ENCODE results near the gene SLC4A4.

Gene SLC4A4

DNA sequence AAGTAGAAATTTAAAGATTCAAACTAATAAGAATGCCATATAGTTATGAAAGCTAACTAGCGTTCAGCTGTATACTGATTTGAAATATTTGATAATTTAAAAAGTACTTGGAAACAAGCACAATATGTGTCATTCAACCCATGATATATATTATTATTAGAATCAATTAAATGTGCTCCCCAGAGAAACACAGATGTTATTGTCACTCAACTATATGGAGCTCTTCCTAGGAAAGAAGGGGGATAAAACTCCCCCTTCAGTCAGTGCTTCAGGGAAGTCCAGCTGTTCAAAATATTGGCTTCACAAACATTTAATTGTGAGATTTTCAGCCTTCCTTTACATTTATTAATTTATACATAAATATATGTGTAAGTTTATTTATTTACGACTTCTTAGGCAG lies 135.9 kb downstream of the SLC4A4 start:
- no peak for DNase-seq

DNA sequence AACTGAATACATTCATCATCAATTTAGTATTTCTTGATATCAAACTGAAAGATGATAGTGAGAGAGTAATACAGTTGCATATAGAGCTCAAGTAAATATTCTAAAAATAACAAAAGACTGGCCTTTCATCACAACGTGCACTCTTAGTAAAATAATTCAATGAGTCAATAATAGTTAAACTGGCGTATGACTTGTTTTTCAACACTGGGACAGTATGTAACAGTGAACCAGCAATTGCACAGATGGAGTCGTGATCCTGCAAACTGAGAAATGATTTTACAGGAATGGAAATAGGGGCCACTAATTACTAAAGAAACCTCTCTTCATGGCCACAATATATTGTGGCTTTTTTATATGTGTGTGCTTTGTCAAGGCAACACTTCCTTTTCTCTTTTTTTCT lies 137.4 kb downstream of the SLC4A4 start:
- DNase-seq, result no peak

DNA sequence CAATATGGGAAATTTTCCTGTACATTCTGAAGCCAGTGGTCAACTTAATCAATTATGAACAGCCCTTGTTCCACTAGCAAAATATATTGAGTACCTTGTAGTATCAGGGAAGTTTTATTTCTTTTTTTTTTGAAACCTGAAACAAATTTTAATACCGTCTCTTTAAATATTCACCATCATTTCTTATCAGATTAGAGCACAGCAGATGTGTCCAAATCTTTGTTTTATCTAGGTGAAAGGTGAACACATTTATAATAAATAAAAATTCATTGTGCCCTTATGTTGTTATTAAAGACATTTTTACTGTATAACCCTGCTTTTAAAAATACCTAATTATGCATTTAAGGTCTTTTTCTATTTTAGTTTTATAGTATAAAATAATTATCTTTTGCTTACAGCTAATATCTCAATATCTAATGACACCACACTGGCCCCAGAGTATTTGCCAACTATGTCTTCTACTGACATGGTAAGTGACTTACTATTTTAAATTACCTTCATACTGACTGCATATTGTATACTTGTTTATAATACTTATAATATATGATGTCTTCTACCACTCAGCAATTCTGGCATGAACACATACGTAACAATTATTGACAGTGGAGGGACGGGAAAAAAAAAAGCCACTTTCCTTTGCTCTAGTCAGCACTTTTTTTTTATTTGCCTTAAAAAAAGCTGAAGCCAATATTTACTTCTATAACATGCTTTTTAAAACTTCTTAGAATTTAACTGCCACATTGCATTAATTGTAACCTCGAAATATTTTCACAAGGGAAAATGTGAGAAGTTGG lies 147.9 kb downstream of the SLC4A4 start:
- no peak for DNase-seq

DNA sequence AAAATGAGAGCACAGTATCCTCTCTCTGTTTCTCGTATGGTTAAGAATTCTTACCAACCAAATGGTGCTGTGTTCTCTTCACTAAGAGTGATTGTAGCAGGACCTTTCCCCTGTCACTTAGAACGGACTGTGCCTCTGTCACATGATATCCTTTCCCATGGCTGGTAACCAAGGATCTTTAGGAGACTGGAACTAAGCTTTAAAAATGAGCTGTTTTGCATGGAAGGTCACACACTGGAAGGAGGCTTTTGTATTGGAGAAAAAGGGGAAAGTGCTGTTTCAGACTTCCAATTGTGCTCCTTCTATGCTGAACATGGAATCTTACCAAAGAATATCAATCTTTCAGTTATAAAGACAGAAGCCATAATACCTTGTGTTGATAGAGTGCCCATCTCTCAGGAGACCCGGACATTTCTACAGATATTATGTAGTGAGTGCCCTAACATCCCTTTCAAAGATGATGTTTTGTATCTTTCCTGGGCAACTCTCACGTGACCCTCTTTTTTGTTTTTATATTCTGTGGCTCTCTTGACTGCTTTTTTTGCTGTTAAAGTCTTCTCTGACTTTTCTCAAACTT lies 148.6 kb downstream of the SLC4A4 start:
- DNase-seq, result no peak

DNA sequence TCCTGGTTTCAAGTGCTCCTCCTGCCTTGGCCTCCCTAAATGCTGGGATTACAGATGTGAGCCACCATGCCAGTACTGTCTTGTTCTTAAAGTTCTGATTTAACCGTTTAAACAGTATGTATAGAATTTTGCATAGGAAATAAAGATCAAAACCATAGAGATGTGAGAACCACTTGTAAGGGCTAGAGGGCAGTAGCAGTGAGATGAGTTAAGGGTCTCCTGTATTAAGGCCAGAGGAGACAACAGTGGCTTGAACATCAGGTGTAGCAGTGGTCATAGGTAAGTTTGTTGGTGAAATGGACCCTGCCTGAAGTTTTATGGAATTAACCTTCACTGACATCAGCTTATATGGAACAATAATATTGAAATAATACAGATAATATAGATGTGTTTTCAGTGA lies 155.7 kb downstream of the SLC4A4 start:
- DNase-seq, result no peak

DNA sequence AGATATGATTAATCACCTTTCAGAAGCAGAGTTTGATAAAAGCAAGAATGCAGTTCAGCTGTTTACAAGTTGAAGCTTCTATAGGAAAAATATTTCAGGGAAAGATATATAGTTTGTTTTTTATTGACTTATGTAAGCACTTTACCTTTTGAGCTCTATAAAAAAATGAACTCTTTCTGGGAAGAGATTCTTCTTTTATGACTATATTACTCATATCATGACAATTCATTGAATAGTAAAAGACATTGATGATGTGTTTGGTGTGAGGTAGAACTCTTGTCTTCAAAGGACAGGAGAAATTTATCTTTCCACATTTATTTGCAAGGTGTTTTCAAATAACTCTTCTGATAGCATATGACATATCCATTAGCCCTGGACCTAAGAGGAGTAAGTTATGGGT lies 156.6 kb downstream of the SLC4A4 start:
- no peak for DNase-seq

DNA sequence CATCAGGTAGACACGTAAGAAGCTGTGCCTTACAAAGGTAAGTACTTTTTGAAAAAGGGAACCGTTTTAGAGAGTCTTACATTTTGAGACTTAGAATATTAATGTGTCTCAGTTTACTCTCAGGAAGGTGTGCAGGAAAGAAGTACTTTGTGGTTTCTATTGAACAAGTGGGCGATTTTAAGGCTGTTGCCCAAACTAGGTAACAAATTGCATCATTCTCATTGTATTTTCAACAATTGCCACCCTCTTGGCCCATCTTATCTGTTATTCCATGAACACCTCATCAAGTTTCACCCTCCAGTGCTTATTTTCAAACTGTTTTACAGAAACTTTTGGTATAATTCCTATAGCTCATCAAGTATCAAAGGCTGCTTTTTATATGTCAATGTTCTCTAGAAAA lies 158.3 kb downstream of the SLC4A4 start:
- DNase-seq, result no peak

DNA sequence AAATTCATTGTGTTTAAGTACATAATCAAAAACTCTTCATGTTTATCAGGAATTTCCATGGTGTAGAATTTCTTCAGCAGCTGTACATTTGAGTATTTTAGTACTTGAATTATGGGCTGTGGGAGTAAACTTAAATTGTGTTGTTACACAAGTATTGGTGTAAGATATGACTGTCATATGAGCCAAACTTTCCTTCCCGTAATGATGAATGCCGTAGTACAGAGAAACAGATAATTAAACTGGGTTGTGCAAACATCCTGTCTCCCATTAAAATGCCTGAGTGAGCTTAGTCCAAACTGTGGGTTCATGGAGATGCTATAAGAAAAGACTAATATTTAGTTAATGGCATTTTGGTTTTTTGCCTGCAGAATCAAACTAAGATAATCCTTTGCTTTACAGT lies 159.2 kb downstream of the SLC4A4 start:
- peak; percentile 65 for DNase-seq

DNA sequence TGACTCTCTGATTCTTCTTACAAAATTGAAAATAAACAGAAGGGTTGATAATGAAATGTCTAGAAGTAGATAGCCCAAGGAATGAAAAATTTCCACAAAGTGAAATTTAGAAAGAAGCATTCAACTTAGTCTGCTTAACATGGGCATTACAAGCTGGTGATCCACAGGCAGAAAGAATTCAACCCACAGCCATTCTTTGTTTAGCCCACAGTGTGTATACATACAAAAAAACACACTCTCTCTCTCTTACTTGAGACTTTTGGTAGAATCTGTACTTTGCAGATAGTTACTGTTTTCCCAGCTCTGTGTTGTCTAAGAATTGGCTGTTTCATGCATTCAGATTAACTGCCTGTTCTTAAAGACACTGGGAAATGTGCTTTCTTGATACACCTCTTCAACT lies 159.8 kb downstream of the SLC4A4 start:
- DNase-seq, result no peak

DNA sequence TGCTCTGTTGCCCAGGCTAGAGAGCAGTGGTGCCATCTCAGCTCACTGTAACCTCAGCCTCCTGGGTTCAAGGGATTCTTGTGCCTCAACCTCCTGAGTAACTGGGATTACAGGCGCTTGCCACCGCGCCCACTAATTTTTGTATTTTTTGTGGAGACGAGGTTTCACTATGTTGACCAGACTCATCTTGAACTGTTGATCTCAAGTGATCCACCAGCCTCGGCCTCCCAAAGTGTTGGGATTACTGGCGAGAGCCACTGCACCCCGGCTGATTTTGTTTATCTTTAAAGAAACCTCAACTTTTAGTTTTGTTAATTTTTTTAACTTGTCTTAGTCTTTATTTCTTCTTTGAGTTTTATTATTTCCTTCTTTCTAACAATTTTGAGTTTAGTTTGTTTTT lies 163.2 kb downstream of the SLC4A4 start:
- no peak for DNase-seq

DNA sequence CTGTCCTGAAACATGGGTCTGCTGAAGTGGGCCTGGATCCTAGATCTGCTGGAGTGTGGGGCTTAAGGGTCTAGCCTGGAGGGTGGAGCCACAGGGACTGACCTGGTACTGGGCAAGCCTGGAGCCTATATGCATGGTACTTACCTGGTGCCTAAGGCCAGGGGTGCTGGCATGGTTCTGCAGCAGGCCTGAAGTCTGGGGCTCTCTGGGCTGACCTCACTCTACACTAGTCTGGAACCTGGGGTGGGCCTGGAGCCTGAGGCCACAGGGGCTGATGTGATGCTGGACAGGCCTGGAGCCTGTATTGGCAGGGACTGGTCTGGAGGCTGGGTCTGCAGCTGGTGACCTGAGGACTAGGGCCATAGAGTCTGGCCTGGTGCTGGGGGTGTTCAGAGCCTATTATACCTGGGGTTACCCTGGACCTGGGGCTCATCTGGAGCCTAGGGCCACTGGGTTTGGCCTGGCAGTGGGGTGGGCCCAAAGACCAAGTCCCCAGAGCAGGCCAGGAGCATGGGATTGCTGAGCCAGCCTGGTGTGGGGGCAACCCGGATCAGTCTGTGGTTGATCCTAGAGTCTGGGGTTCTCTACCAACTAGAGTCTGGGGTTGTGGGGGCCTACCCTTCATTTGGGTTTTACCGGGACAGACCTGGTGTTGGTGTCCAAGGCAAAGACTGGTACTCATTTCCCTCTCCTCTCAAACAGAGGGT lies 179.6 kb downstream of the SLC4A4 start:
- no peak for DNase-seq

DNA sequence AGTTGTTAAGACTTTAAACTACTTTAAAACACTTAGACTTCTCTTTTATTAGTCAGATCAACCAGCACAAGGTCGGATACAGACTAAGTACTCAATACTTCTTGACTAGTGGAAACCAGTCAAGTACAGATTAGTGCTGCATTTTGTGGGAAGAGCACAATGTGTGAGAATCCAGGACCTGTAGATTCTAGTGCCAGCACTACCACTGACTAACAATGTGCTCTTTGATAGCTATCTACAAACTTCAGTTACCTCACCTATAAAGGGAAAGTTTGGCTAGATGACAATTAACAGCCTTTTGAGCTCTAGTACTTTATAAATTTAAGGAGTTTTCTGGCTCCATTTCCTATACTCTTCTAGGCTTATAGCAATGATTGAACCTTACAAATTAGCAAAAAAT lies 181.5 kb downstream of the SLC4A4 start:
- no peak for DNase-seq

DNA sequence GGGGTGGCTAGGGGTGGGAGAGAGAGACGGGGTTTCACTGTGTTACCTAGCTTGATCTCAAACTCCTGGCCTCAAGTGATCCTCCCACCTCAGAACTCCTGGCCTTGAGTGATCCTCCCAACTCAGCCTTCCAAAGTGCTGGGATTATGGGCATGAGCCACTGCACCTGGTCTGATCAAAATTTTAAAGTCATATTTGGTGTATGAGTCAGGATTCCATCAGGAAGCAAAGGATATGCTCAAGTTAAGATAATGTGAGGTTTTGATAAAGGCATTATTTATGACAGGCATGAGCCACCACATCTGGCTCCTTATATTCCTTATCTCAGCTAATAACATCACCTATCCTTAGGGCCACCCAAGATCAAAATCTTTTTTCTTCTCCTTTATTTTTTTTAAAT lies 182.0 kb downstream of the SLC4A4 start:
- DNase-seq, result no peak

DNA sequence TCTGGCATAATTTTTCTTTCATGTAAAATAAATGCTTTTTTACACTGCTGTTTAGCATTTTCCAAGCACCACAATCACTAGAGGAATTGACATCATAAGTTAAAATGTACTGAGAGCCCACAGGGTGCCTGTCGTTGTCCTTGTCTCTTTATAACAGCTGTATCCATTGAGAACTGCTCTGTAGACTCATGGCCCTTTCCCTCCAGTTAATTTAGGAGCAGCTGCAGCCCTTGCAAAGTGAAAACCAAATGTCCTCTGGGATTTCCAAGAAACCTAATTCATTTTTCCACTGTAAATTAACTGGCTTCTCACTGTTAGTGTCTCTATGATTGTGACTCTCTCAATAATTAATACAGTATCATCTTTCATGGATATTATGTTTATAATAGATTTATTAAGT lies 185.9 kb downstream of the SLC4A4 start:
- no peak for DNase-seq

DNA sequence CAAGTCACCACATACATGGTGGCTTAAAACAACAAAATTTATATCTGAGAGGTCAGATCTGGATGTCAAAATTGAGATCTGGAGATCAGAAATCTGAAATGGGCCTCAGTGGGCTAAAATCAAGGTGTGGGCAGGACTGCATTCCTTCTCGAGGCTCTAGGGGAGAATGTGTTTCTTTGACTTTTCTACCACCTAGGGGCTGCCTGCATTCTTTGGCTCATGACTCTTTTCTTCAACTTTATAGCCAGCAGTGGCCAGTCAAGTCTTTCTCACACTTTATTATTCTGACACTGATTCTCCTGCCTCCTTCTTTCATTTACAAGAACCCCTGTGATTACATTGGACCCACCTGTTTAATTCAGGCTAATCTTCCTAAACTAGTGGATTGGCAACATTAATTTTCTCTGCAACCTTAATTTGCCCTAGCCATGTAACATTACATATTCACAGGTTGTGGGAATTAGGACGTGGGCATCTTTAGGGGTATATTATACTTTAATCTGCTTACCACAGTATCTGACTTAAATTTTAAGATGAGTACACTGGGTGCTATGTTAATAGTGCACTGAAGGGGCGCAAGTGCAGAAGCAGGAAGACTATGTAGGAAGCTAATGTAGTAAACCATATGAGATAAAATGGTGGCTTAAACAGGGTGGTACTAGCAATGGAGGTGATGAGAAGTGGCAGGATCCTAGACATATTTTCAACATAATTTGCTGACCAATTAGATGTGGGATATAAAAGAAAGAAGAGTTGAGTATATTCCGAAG lies 188.0 kb downstream of the SLC4A4 start:
- peak; percentile 5 for DNase-seq

DNA sequence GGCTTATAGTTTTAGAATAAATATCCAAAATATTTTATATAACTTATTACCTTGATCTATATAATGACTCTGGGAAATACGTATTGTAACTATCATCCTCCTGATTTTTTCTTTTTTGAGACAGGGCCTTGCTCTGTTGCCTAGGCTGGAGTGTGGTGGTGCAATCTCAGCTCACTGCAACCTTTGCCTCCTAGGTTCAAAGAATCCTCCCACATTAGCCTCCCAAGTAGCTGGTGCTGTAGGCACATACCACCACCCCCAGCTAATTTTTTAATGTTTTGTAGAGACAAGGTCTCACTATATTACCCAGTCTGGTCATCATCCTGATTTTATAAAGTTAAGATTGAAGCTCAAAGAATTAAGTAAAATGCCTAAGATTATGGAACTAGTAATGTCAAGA lies 193.6 kb downstream of the SLC4A4 start:
- no peak for DNase-seq

DNA sequence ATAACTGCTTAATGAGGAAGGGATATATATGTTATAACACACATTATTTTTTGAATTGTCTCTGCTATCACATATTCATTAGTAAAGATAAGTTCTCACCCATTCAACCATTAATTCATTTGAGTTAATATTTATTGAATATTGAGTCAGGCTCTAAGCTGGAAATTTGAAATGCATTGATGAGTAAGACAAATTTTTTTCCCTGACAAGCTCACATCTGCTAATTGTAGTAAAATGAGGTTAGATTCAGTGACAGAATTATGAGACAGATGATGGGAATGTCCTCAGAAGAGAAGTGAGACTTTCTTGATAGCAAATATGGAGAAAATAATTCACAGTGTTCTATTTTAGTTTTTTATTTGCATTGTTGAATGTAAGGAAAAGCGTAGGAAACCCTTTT lies 194.3 kb downstream of the SLC4A4 start:
- DNase-seq, result peak; percentile 17

DNA sequence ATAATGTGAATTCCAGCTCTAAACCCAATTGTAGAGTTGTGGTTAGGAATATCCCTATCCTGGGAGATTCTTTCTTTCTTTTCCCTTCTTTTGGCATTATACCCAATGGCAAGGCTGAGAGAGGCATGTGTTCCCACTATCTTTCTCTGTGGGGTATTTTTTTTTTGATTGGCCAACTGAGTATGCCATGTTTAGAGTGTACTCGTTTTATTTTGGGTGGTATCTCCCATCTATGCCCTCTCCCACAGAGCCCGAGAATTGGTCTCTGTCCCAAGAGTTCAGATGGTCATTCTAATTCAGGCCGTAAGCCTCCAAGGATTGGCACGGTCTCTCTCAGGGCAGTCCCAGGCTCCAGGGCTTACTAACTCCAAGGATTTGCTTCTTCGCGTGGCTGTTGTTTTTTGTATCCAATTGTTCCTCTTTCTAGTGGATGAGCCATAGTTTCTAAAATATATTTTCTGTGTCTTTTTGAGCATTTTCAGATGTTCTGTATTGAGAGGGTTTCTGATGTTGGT lies 198.8 kb downstream of the SLC4A4 start:
- no peak for DNase-seq

DNA sequence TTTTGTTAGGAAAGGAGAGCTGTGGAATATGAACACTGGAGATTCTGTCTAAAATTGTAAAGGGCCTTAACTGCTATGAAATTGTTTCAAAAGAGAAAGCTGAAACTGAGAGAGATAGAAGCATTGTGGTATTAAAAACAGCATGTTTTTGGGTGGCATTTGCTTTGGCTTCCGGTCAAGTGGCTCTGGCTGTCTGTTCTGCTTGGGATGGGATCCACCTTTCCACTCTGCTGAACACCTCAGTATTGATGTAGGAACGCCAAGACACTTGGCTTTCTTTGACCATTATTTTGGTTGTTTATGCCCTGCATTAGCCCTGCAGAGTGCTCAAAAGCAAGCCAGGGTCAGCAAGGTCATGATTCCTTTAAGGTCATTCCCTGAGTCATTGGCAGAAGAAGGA lies 199.7 kb downstream of the SLC4A4 start:
- DNase-seq, result no peak

DNA sequence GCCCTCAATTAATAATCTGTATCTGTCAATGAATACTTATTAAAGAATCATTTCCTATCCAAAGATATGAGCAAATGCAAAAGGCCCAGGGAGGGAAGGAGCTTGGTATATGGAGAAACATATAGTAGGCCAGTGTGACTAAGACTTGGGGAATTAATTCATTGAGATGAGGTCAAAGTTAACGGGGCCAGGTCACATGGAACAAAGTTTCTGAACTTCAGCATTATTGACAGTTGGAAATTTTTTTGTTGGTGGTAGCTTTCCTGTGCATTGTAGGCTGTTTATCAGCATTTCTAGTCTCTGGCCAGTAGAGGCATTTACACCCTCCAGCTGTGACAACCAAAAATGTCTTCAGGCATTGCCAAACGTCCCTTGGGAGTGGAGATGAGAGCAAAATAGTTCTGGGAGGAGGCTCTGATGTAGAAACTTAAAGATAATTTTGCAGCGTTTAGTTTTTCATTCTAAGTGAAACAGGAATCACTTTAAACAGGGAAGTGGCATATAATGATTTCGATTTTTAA lies 202.0 kb downstream of the SLC4A4 start:
- DNase-seq, result peak; percentile 11

DNA sequence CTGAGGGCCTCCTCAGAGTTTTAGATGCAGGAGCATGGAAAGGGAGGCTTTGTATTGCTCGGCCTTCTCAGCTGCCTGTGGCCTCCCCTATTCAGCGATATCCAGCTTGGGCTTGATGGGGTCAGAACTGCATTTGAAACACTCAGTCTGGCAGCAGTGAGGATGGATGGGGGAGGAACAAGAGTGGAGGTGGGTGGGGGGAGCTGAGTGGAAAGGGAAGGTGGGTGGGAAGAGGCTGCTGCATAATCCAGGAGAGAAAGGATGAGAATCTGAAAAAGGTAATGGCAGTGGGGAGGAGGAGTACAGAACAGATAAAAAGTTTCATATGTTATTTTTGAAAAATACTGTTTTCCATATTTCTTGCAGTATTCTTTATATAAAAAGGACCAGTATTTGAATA lies 202.7 kb downstream of the SLC4A4 start:
- no peak for DNase-seq

DNA sequence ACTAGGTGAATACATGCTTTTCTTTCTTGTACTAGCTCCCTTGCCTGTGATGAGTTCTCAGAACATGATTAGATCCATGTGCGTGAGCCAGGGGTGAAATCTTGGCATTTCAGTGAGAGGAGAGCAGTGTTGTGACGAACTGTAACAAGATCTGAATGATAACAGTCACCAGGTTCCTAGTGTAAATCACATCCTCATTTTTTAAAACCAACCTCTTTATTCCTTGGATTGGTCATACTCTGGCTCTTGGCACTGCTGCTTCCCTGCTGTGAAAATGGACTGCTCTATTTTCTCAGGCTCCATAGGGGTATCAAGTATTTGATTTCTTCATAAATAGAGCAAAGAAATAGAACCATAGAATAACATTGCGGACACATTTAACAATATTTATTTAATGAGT lies 206.3 kb downstream of the SLC4A4 start:
- peak; percentile 84 for DNase-seq

DNA sequence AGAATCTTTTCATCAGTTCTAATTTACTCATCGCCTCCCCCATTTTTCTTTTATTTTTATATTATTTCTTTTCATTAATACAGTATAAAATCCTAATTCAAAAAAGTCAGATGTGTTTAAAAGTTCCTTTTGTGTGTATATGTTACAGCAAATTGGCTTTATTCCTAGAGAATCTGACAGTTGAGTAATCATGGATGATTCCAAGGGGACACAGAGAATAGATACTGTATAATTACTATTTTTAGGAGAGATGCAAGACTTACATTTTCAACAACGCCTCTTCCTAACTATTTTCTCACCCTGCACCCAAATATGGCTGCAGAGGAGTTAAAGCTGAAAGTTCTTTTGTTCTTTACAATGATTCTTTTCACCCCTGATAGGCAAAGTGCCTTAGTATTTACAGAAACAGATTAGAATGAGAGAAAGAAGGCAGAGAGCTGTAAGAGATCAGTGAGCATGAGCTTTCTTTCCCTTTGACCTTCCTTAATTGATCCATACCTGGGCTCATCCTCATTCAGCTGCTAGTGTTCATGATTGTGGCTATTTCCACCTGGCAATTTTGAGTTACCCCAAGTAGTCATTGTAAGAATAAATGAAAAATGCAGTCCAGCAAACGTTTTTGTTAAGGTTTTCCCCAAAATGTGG lies 210.8 kb downstream of the SLC4A4 start:
- peak; percentile 8 for DNase-seq

All from fibroblast of skin of right quadriceps (primary cell).